Heart left ventricle (tissue), 16 donors: ENCODE measurements around the gene TAF4. TPM values are rescaled to one million over a fixed set of nuclear protein-coding genes. Genes with fewer than 3 reads are reported as not detected.
"Not testable (repeated sequence)": the region's sequence is repeated elsewhere in the genome, so short reads cannot be mapped to it uniquely, and the experiment has no call there.

Experiments used
- ATAC-seq, 4 donors: fragments of 200-7000 bp; cut with Tn5 transposase; one replicate each; pipeline ENCODE4 v1.9.1; 2020 to 2022; ENCODE audit warnings: moderate library complexity in 4 of 4, mild to moderate bottlenecking in 3 of 4, moderate number of reproducible peaks in 1 of 4
- DNase-seq, 5 donors: peaks; one replicate each; pipeline ENCODE4 v3.0.0-alpha.2; 2020
- H3K27ac ChIP-seq, 12 donors: fragments of 200-600 bp; sonication (generic) in 4 of 12; one replicate each; pipeline versions ENCODE4 v1.5.0 to v1.8.0; 2016 to 2022; ENCODE audit warnings: mild to moderate bottlenecking in 2 of 12
- H3K27me3 ChIP-seq, 9 donors: fragments of 200-600 bp; sonication (generic) in 2 of 9; one replicate each; pipeline versions ENCODE4 v1.5.1 to v1.8.0; 2016 to 2022; ENCODE audit warnings: mild to moderate bottlenecking in 3 of 9
- H3K36me3 ChIP-seq, 9 donors: fragments of 200-600 bp; sonication (generic) in 2 of 9; one replicate each; pipeline versions ENCODE4 v1.5.0 to v1.8.0; 2018 to 2022; ENCODE audit warnings: mild to moderate bottlenecking in 2 of 9
- H3K4me1 ChIP-seq, 12 donors: fragments of 200-600 bp; sonication (generic) in 4 of 12; one replicate each; pipeline versions ENCODE4 v1.5.0 to v1.8.0; 2016 to 2022; ENCODE audit warnings: mild to moderate bottlenecking in 3 of 12
- H3K4me3 ChIP-seq, 12 donors: fragments of 200-600 bp; sonication (generic) in 4 of 12; one replicate each; pipeline versions ENCODE4 v1.5.0 to v1.8.0; 2017 to 2022; ENCODE audit warnings: mild to moderate bottlenecking in 9 of 12, moderate library complexity in 4 of 12
- H3K9me3 ChIP-seq, 12 donors: fragments of 200-600 bp; sonication (generic) in 4 of 12; one replicate each; pipeline versions ENCODE4 v1.5.0 to v1.8.0; 2016 to 2022; ENCODE audit warnings: mild to moderate bottlenecking in 1 of 12
- POLR2A ChIP-seq, 2 donors: fragments of 450-650 bp; IDR thresholded peaks; one replicate each; pipeline ENCODE4 v1.6.1; 2017; ENCODE audit warnings: antibody characterized with exemption in 2 of 2, mild to moderate bottlenecking in 2 of 2, moderate library complexity in 2 of 2
- WGBS, 4 donors: extraction: QIAGEN DNeasy Blood & Tissue Kit in 2 of 4; methylation state at CpG; one replicate each; pipeline versions ENCODE4 v1.1.5 to v1.1.7; 2013 to 2018; 5-methylcytosine and 5-hydroxymethylcytosine counted together
- intact Hi-C, 10 donors: fragments of 100-400 bp; cut with DNase I; formaldehyde crosslinking; loops; one replicate each; pipeline versions ENCODE4 v1.11.1 to v1.14.2; 2022
- polyA plus RNA-seq, 2 donors: library from polyadenylated mRNA; stranded (reverse); fragments of 200-250 nt; gene quantifications; one replicate each; pipeline ENCODE4 v1.2.3, GENCODE V29; 2013
- total RNA-seq, 9 donors: library from RNA; depleted of rRNA in 2 of 9; stranded (reverse); fragments of >200 nt in 2 of 9; fragmentation: NEBNext Ultra II Directional in 3 of 9; extraction: Animal tissue kit (Norgen Biotek cat#: 25700) in 3 of 9; gene quantifications; one replicate each; pipeline versions ENCODE4 v1.1.0 to v1.2.4, GENCODE V29; 2016 to 2023
- TF ChIP-seq, protein P1 (sequence below), 12 donors: fragments of 200-600 bp; sonication (generic) in 4 of 12; IDR thresholded peaks; one replicate each; pipeline versions ENCODE4 v1.5.0 to v1.8.0; 2018 to 2022; ENCODE audit warnings: antibody characterized with exemption in 12 of 12, mild to moderate bottlenecking in 5 of 12
- donor health status: ischemic (EF 13 %, LVEDD 7.1; RV severe dilation, severe dysfunction).
- donor health status: healthy with polysubstance abuse.
- donor health status: DM: no; HTN: yes; CAD: no.
- donor health status: DM: no; HTN: no; CAD: no.
- donor health status: ischemic (EF 25% LVEDD 6.9; RV normal size, moderate dysfunction).
- donor health status: ischemic (EF 25% LVEDD 5.7; RV mildly dilated, moderate dysfunction).
- donor health status: healthy.
- donor health status: DM: yes; HTN: yes; CAD: no.
- donor health status: ischemic (EF 35%, LVEDD 5.7; RV mildly dilated, moderate dysfunction).
- donor health status: nonischemic (EF 11% LVEDD 7.7; RV severe dilation, severe dysfunction).
- donor health status: DM: yes; HTN: yes; CAD: no.
- donor health status: PGD.
- donor health status: ischemic (EF 29% LVEDD 5.4; RV normal size, mild dysfunction).
- donor health status: nonischemic (EF 23%, LVEDD 6.1; RV moderate dilation, normal function).

TAF4 gene
- total and polyA plus RNA-seq, 11 donors = 4.5 to 37.7 (median 10.7) TPM

DNA sequence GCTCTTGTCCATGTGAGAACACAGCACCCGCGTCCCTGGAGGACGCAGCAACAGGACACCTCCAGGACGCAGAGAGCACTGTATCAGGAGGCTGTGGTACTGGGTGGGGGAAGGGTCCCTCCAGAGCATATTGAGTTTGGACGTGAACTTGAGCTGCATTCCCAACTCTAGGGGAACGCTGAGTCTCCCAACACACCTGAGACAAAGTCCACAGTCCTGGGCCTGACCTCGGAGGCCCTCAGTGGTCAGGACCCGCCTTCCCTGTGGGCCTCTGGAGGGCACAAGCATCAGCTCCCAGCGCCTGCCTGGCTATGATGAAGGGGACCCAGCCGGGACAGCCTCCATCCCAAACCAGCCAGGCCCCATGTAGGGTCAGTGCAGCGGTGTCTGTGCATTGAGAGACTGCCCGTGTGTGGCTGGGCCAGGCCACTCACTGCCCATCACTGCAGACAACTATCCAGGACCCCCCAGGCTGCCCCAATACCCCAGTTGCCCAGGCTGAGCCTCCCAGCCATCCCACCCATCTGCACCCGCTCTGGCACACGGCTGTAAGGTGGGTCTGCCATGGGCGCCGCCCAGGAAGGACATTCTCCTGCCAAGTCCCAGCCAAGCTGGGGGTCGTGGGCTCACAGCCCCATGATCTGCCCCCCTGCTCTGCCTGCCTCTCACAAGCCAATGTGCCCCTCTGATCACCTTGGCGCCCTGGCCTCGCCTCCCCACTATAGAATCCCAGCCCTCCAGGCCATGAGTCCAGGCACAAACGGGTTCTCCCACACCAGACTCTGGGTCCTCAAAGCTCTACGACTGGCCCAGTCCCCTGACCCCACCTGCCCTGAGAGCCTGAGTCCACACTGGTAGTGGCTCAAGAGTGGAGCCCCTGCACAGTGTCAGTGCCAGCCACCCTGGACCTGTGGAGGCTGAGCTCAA lies 115.7 kb downstream of the TAF4 start:
- Histone ChIP-seq H3K27ac (no peak overlapping the region), H3K4me3 (no peak overlapping the region), H3K36me3 (no peaks in the 10 kb centered on the region), H3K9me3 (no peaks in the 10 kb centered on the region), H3K4me1 (peaks cover 0 to 3% (median 0%) of the 10 kb centered on the region in 12 donors), H3K27me3 (peaks cover 0 to 26% (median 0%) of the 10 kb centered on the region in 9 donors)
- ATAC-seq (peak in 1 of 4 donors; percentile 41), DNase-seq (peak in 3 of 5 donors; percentile 4 to 22 (median 10))
- intact Hi-C loops = no loop called here
- 78 to 81% (median 80%) methylated on average over 17 to 21 of the region's 21 CpGs for WGBS, 4 donors
- no peak for TF ChIP-seq POLR2A (IDR thresholded peaks at IDR 0.05)
- TF ChIP-seq, protein P1, sequence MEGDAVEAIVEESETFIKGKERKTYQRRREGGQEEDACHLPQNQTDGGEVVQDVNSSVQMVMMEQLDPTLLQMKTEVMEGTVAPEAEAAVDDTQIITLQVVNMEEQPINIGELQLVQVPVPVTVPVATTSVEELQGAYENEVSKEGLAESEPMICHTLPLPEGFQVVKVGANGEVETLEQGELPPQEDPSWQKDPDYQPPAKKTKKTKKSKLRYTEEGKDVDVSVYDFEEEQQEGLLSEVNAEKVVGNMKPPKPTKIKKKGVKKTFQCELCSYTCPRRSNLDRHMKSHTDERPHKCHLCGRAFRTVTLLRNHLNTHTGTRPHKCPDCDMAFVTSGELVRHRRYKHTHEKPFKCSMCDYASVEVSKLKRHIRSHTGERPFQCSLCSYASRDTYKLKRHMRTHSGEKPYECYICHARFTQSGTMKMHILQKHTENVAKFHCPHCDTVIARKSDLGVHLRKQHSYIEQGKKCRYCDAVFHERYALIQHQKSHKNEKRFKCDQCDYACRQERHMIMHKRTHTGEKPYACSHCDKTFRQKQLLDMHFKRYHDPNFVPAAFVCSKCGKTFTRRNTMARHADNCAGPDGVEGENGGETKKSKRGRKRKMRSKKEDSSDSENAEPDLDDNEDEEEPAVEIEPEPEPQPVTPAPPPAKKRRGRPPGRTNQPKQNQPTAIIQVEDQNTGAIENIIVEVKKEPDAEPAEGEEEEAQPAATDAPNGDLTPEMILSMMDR (IDR thresholded peaks at IDR 0.05) = no peak

DNA sequence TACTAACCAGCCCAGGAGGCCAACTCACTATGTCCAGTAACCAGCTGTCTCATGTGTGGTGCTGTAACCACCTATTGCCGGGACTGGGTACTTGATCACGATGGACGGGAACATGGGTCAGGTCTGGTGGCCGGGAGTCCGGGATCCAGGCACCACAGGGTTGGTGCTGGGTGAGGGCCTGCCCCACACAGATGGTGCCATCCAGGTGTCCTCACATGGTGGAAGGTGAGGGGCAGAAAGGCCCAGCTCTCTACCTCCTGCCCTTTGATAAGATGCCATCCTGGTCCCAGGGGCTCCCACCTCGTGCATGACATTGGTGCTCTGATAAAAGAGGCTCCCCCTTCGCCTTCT lies 116.3 kb downstream of the TAF4 start:
- ATAC-seq = peak in 1 of 4 donors; percentile 49

DNA sequence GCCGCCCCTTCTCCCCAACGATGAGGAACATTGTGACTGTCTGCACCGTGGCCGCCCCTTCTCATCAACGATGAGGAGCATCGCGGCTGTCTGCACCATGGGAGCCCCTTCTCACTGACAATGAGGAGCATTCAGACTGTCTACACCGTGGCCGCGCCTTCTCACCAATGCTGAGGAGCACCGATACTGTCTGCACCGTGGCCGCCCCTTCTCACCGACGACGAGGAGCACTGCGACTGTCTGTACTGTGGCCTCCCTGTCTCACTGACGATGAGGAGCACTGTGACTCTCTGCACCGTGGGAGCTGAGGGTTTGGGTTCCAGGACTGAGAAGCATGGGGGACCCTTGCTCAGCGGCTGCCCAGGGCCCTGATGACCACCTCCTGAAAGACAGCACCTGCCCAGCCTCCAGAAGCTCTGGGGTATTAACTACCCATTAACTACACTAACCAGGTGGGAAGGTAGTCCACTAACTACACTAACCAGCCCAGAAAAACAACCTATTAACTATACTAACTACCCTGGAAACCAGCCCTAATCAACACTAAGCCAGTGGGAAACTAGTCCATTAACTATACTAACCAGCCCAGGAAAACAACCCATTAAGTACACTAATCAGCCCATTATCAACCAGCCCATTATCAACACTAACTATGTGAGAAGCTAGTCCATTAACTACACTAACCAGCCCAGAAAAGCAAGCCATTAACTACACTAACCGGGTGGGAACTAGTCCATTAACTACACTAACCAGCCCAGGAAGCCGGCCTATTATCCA lies 116.9 kb downstream of the TAF4 start:
- 83 to 95% (median 86%) methylated on average over 17 to 22 of the region's 22 CpGs for WGBS, 4 donors
- H3K27me3 ChIP-seq = peaks cover 0 to 26% (median 0%) of the 10 kb centered on the region in 9 donors
- H3K36me3 ChIP-seq = no peaks in the 10 kb centered on the region
- no peaks in the 10 kb centered on the region for H3K9me3 ChIP-seq
- H3K4me1 ChIP-seq = peaks cover 0 to 3% (median 0%) of the 10 kb centered on the region in 12 donors
- intact Hi-C loops = no loop called here
- no peak overlapping the region for H3K27ac ChIP-seq
- TF ChIP-seq, protein P1 (IDR thresholded peaks at IDR 0.05) = no peak
- H3K4me3 ChIP-seq = no peak overlapping the region
- peak in 1 of 5 donors; percentile 3 for DNase-seq
- ATAC-seq = no peak

More for the DNA sequence above, 116.3 kb downstream of the TAF4 start:
- no peak for TF ChIP-seq POLR2A (IDR thresholded peaks at IDR 0.05)
- 88 to 97% (median 89%) methylated on average over 5 to 7 of the region's 7 CpGs for WGBS, 4 donors
- intact Hi-C loops = no loop called here
- Histone ChIP-seq H3K4me1 (peaks cover 0 to 3% (median 0%) of the 10 kb centered on the region in 12 donors), H3K27me3 (peaks cover 0 to 26% (median 0%) of the 10 kb centered on the region in 9 donors), H3K4me3 (no peak overlapping the region), H3K27ac (no peak overlapping the region), H3K36me3 (no peaks in the 10 kb centered on the region), H3K9me3 (no peaks in the 10 kb centered on the region)
- DNase-seq = peak in 2 of 5 donors; percentile 1 to 2

DNA sequence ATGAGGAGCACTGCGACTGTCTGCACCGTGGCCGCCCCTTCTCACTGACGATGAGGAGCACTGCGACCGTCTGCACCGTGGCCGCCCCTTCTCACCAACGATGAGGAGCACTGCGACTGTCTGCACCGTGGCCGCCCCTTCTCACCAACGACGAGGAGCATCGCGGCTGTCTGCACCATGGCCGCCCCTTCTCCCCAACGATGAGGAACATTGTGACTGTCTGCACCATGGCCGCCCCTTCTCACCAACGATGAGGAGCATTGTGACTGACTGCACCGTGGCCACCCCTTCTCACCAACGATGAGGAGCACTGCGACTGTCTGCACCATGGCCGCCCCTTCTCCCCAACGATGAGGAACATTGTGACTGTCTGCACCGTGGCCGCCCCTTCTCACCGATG lies 117.6 kb downstream of the TAF4 start:
- H3K4me1 ChIP-seq, H3K27ac ChIP-seq, ATAC-seq, H3K36me3 ChIP-seq, intact Hi-C loops, H3K4me3 ChIP-seq, H3K9me3 ChIP-seq: not testable (repeated sequence)
- H3K27me3 ChIP-seq = peaks cover 0 to 22% (median 0%) of the 10 kb centered on the region in 9 donors
- WGBS, 4 donors = 81 to 88% (median 86%) methylated on average over 25 to 28 of the region's 28 CpGs
- DNase-seq = peak in 1 of 5 donors; percentile 3

DNA sequence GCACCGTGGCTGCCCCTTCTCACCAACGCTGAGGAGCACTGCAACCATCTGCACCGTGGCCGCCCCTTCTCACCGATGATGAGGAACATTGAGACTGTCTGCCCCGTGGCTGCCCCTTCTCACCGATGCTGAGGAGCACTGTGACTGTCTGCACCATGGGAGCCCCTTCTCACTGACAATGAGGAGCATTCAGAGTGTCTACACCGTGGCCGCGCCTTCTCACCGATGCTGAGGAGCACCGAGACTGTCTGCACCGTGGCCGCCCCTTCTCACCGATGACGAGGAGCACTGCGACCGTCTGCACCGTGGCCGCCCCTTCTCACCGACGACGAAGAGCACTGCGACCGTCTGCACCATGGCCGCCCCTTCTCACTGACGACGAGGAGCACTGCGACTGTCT lies 120.2 kb downstream of the TAF4 start:
- ATAC-seq, H3K36me3 ChIP-seq: not testable (repeated sequence)

DNA sequence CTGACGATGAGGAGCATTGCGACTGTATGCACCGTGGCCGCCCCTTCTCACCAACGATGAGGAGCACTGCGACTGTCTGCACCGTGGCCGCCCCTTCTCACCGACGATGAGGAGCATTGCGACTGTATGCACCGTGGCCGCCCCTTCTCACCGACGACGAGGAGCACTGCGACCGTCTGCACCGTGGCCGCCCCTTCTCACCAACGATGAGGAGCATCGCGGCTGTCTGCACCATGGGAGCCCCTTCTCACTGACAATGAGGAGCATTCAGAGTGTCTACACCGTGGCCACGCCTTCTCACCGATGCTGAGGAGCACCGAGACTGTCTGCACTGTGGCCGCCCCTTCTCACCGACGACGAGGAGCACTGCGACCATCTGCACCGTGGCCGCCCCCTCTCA lies 120.7 kb downstream of the TAF4 start:
- ATAC-seq, H3K4me3 ChIP-seq, H3K27me3 ChIP-seq, H3K27ac ChIP-seq, H3K9me3 ChIP-seq, intact Hi-C loops, H3K4me1 ChIP-seq, H3K36me3 ChIP-seq: not testable (repeated sequence)
- DNase-seq = peak in 1 of 5 donors; percentile 1
- 73 to 92% (median 82%) methylated on average over 13 to 20 of the region's 34 CpGs; no CpG with 5 or more reads in 1 of the 4 donors for WGBS, 4 donors

More for the DNA sequence above, 120.2 kb downstream of the TAF4 start:
- 70 to 93% (median 85%) methylated on average over 13 to 27 of the region's 29 CpGs for WGBS, 4 donors
- H3K27ac ChIP-seq, H3K4me3 ChIP-seq, H3K4me1 ChIP-seq, H3K9me3 ChIP-seq, DNase-seq, H3K27me3 ChIP-seq, intact Hi-C loops: not testable (repeated sequence)
